ENCODE results near the gene SPAG16.

The SPAG16 gene

DNA sequence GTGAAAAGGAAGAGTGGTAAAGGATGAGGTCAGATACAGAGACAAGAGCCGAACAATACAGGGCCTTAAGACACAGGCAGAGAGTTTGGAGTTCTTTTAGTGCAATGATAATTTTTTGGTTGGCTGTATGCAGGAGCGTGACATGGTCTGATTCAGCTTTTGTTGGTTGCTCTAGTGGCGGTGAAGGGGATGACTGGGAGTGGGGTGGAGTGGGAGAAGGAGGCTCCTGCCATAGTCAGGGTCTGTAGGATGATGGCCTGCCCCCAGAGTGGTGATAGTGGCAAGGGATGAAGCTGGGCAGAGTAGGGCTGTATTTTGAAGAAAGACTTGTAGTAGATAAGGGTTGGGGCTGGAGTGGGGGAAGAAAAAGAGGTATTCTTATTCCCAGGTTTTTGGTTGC is 820.0 kb downstream of the SPAG16 start:
- Histone ChIP-seq H3K27me3 (ENCODE audit: insufficient read depth, low read length) (no peaks in the 10 kb centered on the region), H3K4me3 (ENCODE audit: low read depth, low read length, poor library complexity, severe bottlenecking) (no peak overlapping the region), H3F3A (ENCODE audit: insufficient read depth, low read length) (no peaks in the 10 kb centered on the region), H3K36me3 (ENCODE audit: insufficient read depth, low read length) (no peaks in the 10 kb centered on the region), H3K4me2 (ENCODE audit: low read length) (no peak overlapping the region), H3K9ac (ENCODE audit: low read length) (no peak overlapping the region), H3K4me1 (ENCODE audit: insufficient read depth, low read length, severe bottlenecking) (no peaks in the 10 kb centered on the region), H2AFZ (ENCODE audit: low read length) (no peak overlapping the region), H3K9me3 (ENCODE audit: low read length) (no peaks in the 10 kb centered on the region), H3K79me2 (ENCODE audit: insufficient read depth, low read length) (no peaks in the 10 kb centered on the region), H3K9me2 (ENCODE audit: low read depth, low read length) (no peaks in the 10 kb centered on the region), H3K27ac (ENCODE audit: low read depth, low read length, poor library complexity, severe bottlenecking) (no peak overlapping the region), H4K20me1 (ENCODE audit: insufficient read depth, low read length) (no peaks in the 10 kb centered on the region)
- no peak for TF ChIP-seq EZH2 (IDR thresholded peaks at IDR 0.05; ENCODE audit: borderline replicate concordance, low read length)
- TF ChIP-seq, protein P1, sequence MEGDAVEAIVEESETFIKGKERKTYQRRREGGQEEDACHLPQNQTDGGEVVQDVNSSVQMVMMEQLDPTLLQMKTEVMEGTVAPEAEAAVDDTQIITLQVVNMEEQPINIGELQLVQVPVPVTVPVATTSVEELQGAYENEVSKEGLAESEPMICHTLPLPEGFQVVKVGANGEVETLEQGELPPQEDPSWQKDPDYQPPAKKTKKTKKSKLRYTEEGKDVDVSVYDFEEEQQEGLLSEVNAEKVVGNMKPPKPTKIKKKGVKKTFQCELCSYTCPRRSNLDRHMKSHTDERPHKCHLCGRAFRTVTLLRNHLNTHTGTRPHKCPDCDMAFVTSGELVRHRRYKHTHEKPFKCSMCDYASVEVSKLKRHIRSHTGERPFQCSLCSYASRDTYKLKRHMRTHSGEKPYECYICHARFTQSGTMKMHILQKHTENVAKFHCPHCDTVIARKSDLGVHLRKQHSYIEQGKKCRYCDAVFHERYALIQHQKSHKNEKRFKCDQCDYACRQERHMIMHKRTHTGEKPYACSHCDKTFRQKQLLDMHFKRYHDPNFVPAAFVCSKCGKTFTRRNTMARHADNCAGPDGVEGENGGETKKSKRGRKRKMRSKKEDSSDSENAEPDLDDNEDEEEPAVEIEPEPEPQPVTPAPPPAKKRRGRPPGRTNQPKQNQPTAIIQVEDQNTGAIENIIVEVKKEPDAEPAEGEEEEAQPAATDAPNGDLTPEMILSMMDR (IDR thresholded peaks at IDR 0.05; ENCODE audit: low read length) = no peak

DNA sequence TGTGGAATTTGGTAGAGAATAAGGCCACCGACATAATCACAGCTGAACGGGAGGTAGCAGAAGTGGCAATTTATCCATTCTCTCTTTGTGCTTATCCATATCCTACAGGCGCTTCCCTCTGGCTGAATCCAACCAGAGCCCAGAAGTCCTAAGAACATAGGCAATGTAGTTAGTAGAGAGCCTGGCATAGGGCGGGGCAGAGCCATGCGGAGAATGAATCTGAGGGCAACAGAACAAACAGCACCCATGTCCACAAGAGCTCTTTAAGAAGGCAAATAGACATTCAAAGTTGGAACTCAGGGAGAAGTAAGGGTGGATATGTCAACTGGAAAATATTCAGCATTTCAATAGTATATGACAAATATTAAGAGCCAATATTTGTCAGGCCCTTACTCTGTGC is 820.7 kb downstream of the SPAG16 start:
- H3K79me2 ChIP-seq (ENCODE audit: insufficient read depth, low read length) = no peaks in the 10 kb centered on the region
- no peaks in the 10 kb centered on the region for H3K4me1 ChIP-seq (ENCODE audit: insufficient read depth, low read length, severe bottlenecking)
- no peaks in the 10 kb centered on the region for H3K36me3 ChIP-seq (ENCODE audit: insufficient read depth, low read length)
- H3K4me3 ChIP-seq (ENCODE audit: low read depth, low read length, poor library complexity, severe bottlenecking) = no peak overlapping the region
- H3K9me2 ChIP-seq (ENCODE audit: low read depth, low read length) = no peaks in the 10 kb centered on the region
- H2AFZ ChIP-seq (ENCODE audit: low read length) = no peak overlapping the region
- no peak overlapping the region for H3K9ac ChIP-seq (ENCODE audit: low read length)
- H4K20me1 ChIP-seq (ENCODE audit: insufficient read depth, low read length) = no peaks in the 10 kb centered on the region
- TF ChIP-seq, protein P1 (IDR thresholded peaks at IDR 0.05; ENCODE audit: low read length) = no peak
- no peak for TF ChIP-seq EZH2 (IDR thresholded peaks at IDR 0.05; ENCODE audit: borderline replicate concordance, low read length)
- no peaks in the 10 kb centered on the region for H3K27me3 ChIP-seq (ENCODE audit: insufficient read depth, low read length)
- H3K4me2 ChIP-seq (ENCODE audit: low read length) = no peak overlapping the region
- H3K9me3 ChIP-seq (ENCODE audit: low read length) = no peaks in the 10 kb centered on the region
- H3F3A ChIP-seq (ENCODE audit: insufficient read depth, low read length) = no peaks in the 10 kb centered on the region
- H3K27ac ChIP-seq (ENCODE audit: low read depth, low read length, poor library complexity, severe bottlenecking) = no peak overlapping the region

DNA sequence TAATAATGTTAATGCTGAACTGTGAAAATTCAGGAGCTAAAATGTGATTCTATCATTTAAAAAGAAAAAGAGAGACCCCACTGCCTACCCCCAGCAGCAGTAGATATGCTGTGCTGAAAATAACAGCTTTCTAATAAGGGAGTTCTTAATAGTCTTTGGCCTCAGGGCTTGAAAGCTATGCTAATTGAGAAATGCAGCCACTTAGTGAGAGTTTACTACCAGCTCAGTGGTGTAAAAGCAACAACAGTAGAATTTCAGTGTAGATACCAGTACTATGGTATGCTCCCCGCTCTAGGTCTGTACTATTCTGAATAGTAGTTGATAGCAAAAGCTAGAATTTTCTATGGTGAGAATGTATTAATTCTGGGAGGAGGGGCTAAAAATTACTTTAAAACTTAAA is 823.5 kb downstream of the SPAG16 start:
- no peak overlapping the region for H2AFZ ChIP-seq (ENCODE audit: low read length)
- H3K27me3 ChIP-seq (ENCODE audit: insufficient read depth, low read length) = no peaks in the 10 kb centered on the region
- H4K20me1 ChIP-seq (ENCODE audit: insufficient read depth, low read length) = no peaks in the 10 kb centered on the region
- no peaks in the 10 kb centered on the region for H3K9me2 ChIP-seq (ENCODE audit: low read depth, low read length)
- H3K4me1 ChIP-seq (ENCODE audit: insufficient read depth, low read length, severe bottlenecking) = no peaks in the 10 kb centered on the region
- H3K9ac ChIP-seq (ENCODE audit: low read length) = no peak overlapping the region
- no peaks in the 10 kb centered on the region for H3K9me3 ChIP-seq (ENCODE audit: low read length)
- no peak for TF ChIP-seq EZH2 (IDR thresholded peaks at IDR 0.05; ENCODE audit: borderline replicate concordance, low read length)
- TF ChIP-seq, protein P1 (IDR thresholded peaks at IDR 0.05; ENCODE audit: low read length) = no peak
- H3K36me3 ChIP-seq (ENCODE audit: insufficient read depth, low read length) = no peaks in the 10 kb centered on the region
- no peak overlapping the region for H3K4me3 ChIP-seq (ENCODE audit: low read depth, low read length, poor library complexity, severe bottlenecking)
- no peaks in the 10 kb centered on the region for H3K79me2 ChIP-seq (ENCODE audit: insufficient read depth, low read length)
- H3K27ac ChIP-seq (ENCODE audit: low read depth, low read length, poor library complexity, severe bottlenecking) = no peak overlapping the region
- no peaks in the 10 kb centered on the region for H3F3A ChIP-seq (ENCODE audit: insufficient read depth, low read length)
- H3K4me2 ChIP-seq (ENCODE audit: low read length) = no peak overlapping the region

Data from OCI-LY1 (cell line).